ENCODE data around the gene MGAT3. TPM values are rescaled to one million over a fixed set of nuclear protein-coding genes. Genes with fewer than 3 reads are reported as not detected.

MGAT3 gene
- total and polyA plus RNA-seq, 2 of the 8 experiments (the other 6 are each of a cell fraction or from before 2014, with no cell fraction given) = 4.3 to 9.2 TPM

DNA sequence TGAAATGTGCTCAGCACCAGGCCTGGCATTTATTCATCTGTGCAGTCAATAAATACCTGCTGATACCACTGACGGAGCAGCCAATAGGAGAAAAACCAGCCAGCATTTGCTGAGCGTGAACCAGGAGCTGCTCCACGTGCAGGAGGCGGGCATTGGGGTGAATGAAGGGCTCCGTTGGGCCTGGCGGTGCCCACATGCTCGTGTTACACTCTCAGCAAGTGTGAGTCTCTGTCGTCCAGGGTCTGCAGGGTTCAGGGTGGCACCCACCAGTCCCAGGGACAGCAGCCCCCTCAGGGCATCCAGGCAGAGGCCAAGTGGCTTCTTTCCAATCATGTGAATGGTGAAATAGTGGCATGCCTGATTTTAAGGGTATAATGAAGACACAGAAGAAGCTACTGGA, 79.9 kb downstream of the MGAT3 start (continued):
- TF ChIP-seq PHF8 (conservative IDR thresholded peaks at IDR 0.05; ENCODE audit: low read depth, low read length) (no peak), NANOG (IDR thresholded peaks at IDR 0.05; ENCODE audit: insufficient read depth, low read depth, low read length, poor library complexity, severe bottlenecking) (no peak), TBP (IDR thresholded peaks at IDR 0.05; ENCODE audit: low read depth, low read length) (no peak), TCF12 (IDR thresholded peaks at IDR 0.05; ENCODE audit: low read depth, low read length) (no peak), GABPA (IDR thresholded peaks at IDR 0.05; ENCODE audit: borderline replicate concordance, insufficient read depth, low read length) (no peak)

Measured in H1 (cell line).